Heart right ventricle (tissue), 16 donors: ENCODE measurements around the gene RYR3. TPM values are rescaled to one million over a fixed set of nuclear protein-coding genes. Genes with fewer than 3 reads are reported as not detected.

Experiments
- ATAC-seq, 8 donors: fragments of 200-7000 bp; cut with Tn5 transposase; one replicate each; pipeline ENCODE4 v1.9.1; 2020; ENCODE audit warnings: mild to moderate bottlenecking in 8 of 8, moderate library complexity in 8 of 8, moderate number of reproducible peaks in 1 of 8
- DNase-seq, 2 donors: peaks; one replicate each; pipeline ENCODE4 v3.0.0-alpha.2; 2020
- H3K27ac ChIP-seq, 10 donors: fragments of 200-600 bp; sonication (generic) in 2 of 10; one replicate each; pipeline versions ENCODE4 v1.5.0 to v1.8.0; 2020 to 2022; ENCODE audit warnings: mild to moderate bottlenecking in 3 of 10
- H3K27me3 ChIP-seq, 7 donors: fragments of 200-600 bp; one replicate each; pipeline ENCODE4 v1.8.0; 2021 to 2022; ENCODE audit warnings: mild to moderate bottlenecking in 2 of 7
- H3K36me3 ChIP-seq, 9 donors: fragments of 200-600 bp; sonication (generic) in 1 of 9; one replicate each; pipeline versions ENCODE4 v1.5.0 to v1.8.0; 2020 to 2022; ENCODE audit warnings: mild to moderate bottlenecking in 2 of 9
- H3K4me1 ChIP-seq, 9 donors: fragments of 200-600 bp; sonication (generic) in 1 of 9; one replicate each; pipeline versions ENCODE4 v1.5.0 to v1.8.0; 2020 to 2022; ENCODE audit warnings: mild to moderate bottlenecking in 4 of 9
- H3K4me3 ChIP-seq, 10 donors: fragments of 200-600 bp; sonication (generic) in 2 of 10; one replicate each; pipeline versions ENCODE4 v1.5.0 to v1.8.0; 2020 to 2022; ENCODE audit warnings: mild to moderate bottlenecking in 7 of 10, moderate library complexity in 2 of 10
- H3K9me3 ChIP-seq, 11 donors: fragments of 200-600 bp in 10 of 11; sonication (generic) in 2 of 11; one replicate each; pipeline versions ENCODE4 v1.5.0 to v1.8.0; 2013 to 2022; ENCODE audit warnings: mild to moderate bottlenecking in 2 of 11, control low read depth in 1 of 11, moderate library complexity in 1 of 11
- CTCF ChIP-seq, 9 donors: fragments of 200-600 bp; sonication (generic) in 2 of 9; IDR thresholded peaks; one replicate each; pipeline versions ENCODE4 v1.5.0 to v1.8.0; 2021 to 2022; ENCODE audit warnings: antibody characterized with exemption in 9 of 9, mild to moderate bottlenecking in 5 of 9, moderate library complexity in 1 of 9
- WGBS, 2 donors: extraction: QIAGEN DNeasy Blood & Tissue Kit; methylation state at CpG; one replicate each; pipeline ENCODE4 v1.1.7; 2013; ENCODE audit warnings: inconsistent platforms in 1 of 2; 5-methylcytosine and 5-hydroxymethylcytosine counted together
- intact Hi-C, 10 donors: fragments of 100-400 bp; cut with DNase I; formaldehyde crosslinking; loops; one replicate each; pipeline versions ENCODE4 v1.11.1 to v1.14.2; 2022
- polyA plus RNA-seq, 2 donors: library from polyadenylated mRNA; stranded (reverse); fragments of 200-250 nt; gene quantifications; one replicate each; pipeline ENCODE4 v1.2.3, GENCODE V29; 2013
- total RNA-seq, 10 donors: library from RNA; stranded (reverse); fragmentation: NEBNext Ultra II Directional in 3 of 10; extraction: Animal tissue kit (Norgen Biotek cat#: 25700) in 3 of 10; gene quantifications; one replicate each; pipeline versions ENCODE4 v1.2.1 to v1.2.4, GENCODE V29; 2021 to 2023
- donor health status: Arrhythmogenic right ventricular cardiomyopathy.
- donor health status: ischemic (EF 13 %, LVEDD 7.1; RV severe dilation, severe dysfunction).
- donor health status: healthy with polysubstance abuse.
- donor health status: DM: no; HTN: yes; CAD: no.
- donor health status: DM: no; HTN: no; CAD: no.
- donor health status: ischemic (EF 25% LVEDD 6.9; RV normal size, moderate dysfunction).
- donor health status: ischemic (EF 25% LVEDD 5.7; RV mildly dilated, moderate dysfunction).
- donor health status: healthy.
- donor health status: DM: yes; HTN: yes; CAD: no.
- donor health status: Ischemic cardiomyopathy.
- donor health status: ischemic (EF 35%, LVEDD 5.7; RV mildly dilated, moderate dysfunction).
- donor health status: nonischemic (EF 11% LVEDD 7.7; RV severe dilation, severe dysfunction).
- donor health status: DM: yes; HTN: yes; CAD: no.
- donor health status: PGD.
- donor health status: ischemic (EF 29% LVEDD 5.4; RV normal size, mild dysfunction).
- donor health status: nonischemic (EF 23%, LVEDD 6.1; RV moderate dilation, normal function).

The RYR3 gene
- total and polyA plus RNA-seq, 12 donors = 0.02 to 1.00 (median 0.13) TPM; not detected in 2

- intact Hi-C loops = loop anchor here in 1 of 10 donors (10.0 kb wide), 1 partner anchor 64 kb away; no protein-coding TSS in a partner anchor
- no peaks in the 10 kb centered on the region for H3K27me3 ChIP-seq
- no peaks in the 10 kb centered on the region for H3K4me1 ChIP-seq
- no peak overlapping the region for H3K4me3 ChIP-seq
- TF ChIP-seq CTCF (IDR thresholded peaks at IDR 0.05) = no peak
- peaks cover 0 to 4% (median 0%) of the 10 kb centered on the region in 11 donors for H3K9me3 ChIP-seq
- ATAC-seq = no peak
- WGBS, 2 donors = 78 to 79% methylated on average over 2 of the region's 2 CpGs
- no peak for DNase-seq
- no peak overlapping the region for H3K27ac ChIP-seq
- no peaks in the 10 kb centered on the region for H3K36me3 ChIP-seq
These were observed 147.7 kb downstream of the RYR3 start for GRCh38 chr15:33458421-33458820.

GRCh38 chr15:33460166-33460805 lies 149.5 kb downstream of the RYR3 start:
- H3K4me3 ChIP-seq = no peak overlapping the region
- no peaks in the 10 kb centered on the region for H3K4me1 ChIP-seq
- no peak for TF ChIP-seq CTCF (IDR thresholded peaks at IDR 0.05)
- no peak for DNase-seq
- no peaks in the 10 kb centered on the region for H3K27me3 ChIP-seq
- H3K36me3 ChIP-seq = no peaks in the 10 kb centered on the region
- no peak for ATAC-seq
- 74 to 76% methylated on average over 6 of the region's 6 CpGs for WGBS, 2 donors
- no peak overlapping the region for H3K27ac ChIP-seq
- intact Hi-C loops = no loop called here
- H3K9me3 ChIP-seq = no peaks in the 10 kb centered on the region

- no peaks in the 10 kb centered on the region for H3K4me1 ChIP-seq
- DNase-seq (no peak), ATAC-seq (no peak)
- H3K27me3 ChIP-seq = no peaks in the 10 kb centered on the region
- H3K4me3 ChIP-seq = no peak overlapping the region
- no peak overlapping the region for H3K27ac ChIP-seq
- H3K9me3 ChIP-seq = no peaks in the 10 kb centered on the region
- no peak for TF ChIP-seq CTCF (IDR thresholded peaks at IDR 0.05)
- H3K36me3 ChIP-seq = no peaks in the 10 kb centered on the region
- 74 to 76% methylated on average over 2 of the region's 2 CpGs for WGBS, 2 donors
- intact Hi-C loops = no loop called here
These were observed 150.9 kb downstream of the RYR3 start for GRCh38 chr15:33461671-33462070.

GRCh38 chr15:33467146-33467815 lies 156.5 kb downstream of the RYR3 start:
- Histone ChIP-seq H3K4me1 (no peaks in the 10 kb centered on the region), H3K27me3 (no peaks in the 10 kb centered on the region), H3K36me3 (no peaks in the 10 kb centered on the region), H3K4me3 (no peak overlapping the region), H3K27ac (no peak overlapping the region), H3K9me3 (no peaks in the 10 kb centered on the region)
- TF ChIP-seq CTCF (IDR thresholded peaks at IDR 0.05) = no peak
- intact Hi-C loops = no loop called here
- 69 to 72% methylated on average over 6 of the region's 6 CpGs for WGBS, 2 donors
- DNase-seq = no peak
- no peak for ATAC-seq
